Measurements from ENCODE around the gene TENT4A. TPM values are rescaled to one million over a fixed set of nuclear protein-coding genes. Genes with fewer than 3 reads are reported as not detected.

TENT4A gene
- total RNA-seq, 1 donor from 2014 or later: 21.7 TPM

GRCh38 chr5:6700074-6700684 lies 13.1 kb upstream of the TENT4A start:
- DNase-seq (ENCODE audit: low spot score): no peak

DNA sequence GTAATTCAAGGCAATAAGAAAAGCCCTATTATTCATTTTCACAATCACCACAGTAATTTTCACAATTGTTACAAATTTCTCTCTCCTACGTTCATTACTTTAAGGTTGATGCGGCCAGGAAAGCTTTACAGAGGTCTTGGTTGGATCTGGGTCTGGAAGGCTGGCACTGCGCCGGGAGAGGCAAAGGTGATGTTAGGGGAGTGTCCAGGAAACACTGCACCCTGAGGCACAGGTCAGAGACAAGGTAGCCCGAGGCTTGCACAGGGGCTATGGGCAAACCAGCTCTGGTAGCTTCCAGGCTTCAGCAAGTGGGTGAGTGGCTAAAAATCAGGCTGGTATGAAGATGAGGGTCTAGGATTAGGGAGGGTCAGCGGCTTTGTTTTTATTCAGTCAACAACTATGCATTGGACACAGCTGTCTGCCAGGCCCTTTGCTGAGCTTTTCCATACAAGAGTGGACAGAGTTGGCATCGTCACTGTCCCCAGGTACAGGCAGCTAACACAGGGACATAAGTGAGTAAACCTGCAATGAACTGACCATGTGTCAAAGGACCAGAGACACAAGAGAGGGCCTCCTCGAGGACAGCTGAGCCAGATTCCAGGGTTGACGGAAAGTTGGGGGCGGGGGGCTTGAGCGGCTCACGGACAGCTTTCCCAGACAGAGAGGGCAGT lies 12.4 kb upstream of the TENT4A start:
- DNase-seq (ENCODE audit: low spot score): no peak

DNA sequence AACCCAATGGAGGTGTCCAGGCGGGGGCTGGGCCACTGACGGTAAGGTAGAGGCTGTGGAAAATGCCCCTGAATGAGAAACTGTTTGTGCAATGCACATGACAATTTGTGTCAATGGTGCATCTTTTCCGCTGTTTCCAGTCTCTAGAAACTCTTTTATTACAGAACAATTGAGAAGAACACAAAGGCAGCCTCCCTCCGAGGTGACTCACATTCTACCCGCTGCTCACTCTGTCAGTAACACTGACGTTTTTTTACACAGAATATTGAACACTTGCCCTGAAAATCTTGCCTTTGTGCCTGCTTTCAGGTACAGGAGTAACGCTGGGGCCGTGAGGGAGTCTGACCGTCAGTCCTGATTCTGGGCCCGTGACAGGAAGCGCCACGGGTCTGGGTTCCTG lies 11.7 kb upstream of the TENT4A start:
- no peak for DNase-seq (ENCODE audit: low spot score)

DNA sequence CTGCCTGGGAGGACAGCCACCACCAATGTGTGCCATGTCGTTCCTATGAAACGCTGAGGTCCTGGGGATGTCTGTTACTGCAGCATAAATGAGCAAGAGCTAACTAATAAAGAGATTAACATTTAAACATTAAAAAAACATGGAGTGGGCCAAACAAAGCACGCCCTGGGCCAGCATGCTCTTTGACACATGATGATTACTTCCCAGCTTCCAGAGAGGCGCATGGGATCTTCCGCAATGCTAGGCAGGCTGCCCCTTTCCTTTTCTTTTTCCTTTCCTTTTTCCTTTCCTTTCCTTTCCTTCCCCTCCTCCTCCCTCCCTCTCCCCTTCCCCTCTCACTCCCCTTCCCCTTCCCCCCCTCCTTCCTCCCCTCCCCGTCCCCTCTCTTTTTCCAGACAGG lies 10.6 kb upstream of the TENT4A start:
- DNase-seq (ENCODE audit: low spot score): no peak

- no peak for DNase-seq (ENCODE audit: low spot score)
Measured at GRCh38 chr5:6703806-6704205, 9.4 kb upstream of the TENT4A start.

- peak; percentile 79 for DNase-seq (ENCODE audit: low spot score)
Measured at GRCh38 chr5:6704361-6704851, 8.8 kb upstream of the TENT4A start.

GRCh38 chr5:6705088-6705487 lies 8.1 kb upstream of the TENT4A start:
- DNase-seq (ENCODE audit: low spot score): no peak

- DNase-seq (ENCODE audit: low spot score): no peak
Measured at GRCh38 chr5:6705959-6706358, 7.3 kb upstream of the TENT4A start.

GRCh38 chr5:6707852-6708251 lies 5.4 kb upstream of the TENT4A start:
- no peak for DNase-seq (ENCODE audit: low spot score)

- no peak for DNase-seq (ENCODE audit: low spot score)
Measured at GRCh38 chr5:6708814-6709213, 4.4 kb upstream of the TENT4A start.

DNA sequence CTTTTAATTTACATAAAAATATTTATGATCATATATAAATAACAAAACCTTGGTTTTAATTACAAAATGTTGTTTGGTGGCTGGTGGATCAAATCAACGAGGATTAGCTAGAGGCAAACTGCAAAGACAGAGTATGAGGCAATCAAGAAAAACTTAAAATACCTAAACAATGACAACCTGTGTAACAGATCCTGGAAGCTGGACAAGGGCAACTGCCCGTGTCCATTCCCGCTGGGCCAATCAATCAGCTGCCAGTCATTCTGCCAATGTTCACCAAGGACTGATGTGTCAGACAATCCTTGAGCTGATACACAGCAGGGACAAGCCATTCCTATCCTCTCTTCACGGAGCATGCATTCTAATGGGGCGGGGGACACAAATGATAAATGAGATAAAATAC lies 3.2 kb upstream of the TENT4A start:
- DNase-seq (ENCODE audit: low spot score): no peak

DNA sequence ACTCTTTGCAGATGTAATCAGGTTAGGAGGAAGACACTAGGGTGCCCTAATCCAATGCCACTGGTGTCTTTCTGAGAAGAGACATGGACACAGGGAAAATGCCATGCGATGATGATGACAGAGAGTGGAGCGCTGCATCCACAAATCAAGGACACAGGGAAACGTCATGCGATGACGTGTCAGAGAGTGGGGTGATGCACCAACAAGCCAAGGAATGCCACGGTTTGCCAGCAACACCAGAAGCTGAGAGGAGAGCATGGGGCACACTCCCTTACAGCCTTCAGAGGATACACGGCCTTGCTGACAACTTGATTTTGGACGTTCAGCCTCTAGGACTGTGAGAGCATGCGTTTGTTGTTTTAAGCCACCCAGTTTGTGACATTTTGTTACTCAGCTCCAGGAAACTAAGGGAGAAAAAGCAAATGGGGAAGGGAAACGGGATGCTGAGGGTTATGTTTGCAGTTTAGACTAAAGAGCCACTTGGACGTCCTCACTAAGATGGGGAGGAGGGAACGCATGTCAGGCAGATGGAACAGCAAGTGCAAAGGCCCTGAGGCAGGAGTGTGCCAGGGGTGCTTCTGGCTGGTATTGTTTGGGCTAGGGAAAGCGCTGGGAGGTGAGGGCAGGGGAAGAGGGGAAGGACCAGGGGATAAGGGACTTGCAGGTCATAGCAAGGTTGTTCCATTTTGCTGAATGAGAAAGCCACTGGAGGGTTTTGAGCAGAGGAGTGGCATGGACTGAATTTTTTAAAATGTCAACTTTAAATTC lies 2.5 kb upstream of the TENT4A start:
- DNase-seq (ENCODE audit: low spot score): no peak

DNA sequence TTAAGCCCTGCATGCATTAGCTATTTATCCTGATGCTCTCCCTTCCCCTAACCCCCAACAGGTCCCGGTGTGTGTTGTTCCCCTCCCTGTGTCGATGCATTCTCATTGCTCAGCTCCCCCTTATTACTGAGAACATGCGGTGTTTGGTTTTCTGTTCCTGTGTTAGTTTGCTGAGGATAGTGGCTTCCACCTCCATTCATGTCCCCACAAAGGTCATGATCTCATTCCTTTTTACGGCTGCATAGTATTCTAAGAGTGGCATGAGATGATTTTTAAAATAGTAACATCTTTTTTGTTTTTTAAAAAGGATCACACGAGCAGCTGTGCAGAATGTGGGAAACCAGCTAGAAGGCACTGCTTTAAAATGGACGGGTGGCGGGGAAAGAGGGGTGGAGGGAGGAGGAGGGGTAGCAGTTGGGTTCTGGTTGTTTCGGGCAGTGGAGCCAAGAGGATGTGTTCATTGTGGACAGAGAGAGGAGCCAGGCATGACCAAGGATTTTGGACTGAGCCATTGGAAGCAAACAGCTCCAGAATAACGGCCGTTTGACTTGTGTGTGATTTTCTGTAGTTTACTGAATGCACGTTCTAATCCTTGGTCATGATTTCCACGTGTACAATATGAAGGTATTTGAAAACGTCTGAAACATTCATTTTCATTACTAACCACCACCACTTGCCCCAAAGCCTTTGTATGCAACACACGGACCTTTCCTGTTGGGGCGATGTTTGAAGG lies 1.7 kb upstream of the TENT4A start:
- no peak for DNase-seq (ENCODE audit: low spot score)

DNA sequence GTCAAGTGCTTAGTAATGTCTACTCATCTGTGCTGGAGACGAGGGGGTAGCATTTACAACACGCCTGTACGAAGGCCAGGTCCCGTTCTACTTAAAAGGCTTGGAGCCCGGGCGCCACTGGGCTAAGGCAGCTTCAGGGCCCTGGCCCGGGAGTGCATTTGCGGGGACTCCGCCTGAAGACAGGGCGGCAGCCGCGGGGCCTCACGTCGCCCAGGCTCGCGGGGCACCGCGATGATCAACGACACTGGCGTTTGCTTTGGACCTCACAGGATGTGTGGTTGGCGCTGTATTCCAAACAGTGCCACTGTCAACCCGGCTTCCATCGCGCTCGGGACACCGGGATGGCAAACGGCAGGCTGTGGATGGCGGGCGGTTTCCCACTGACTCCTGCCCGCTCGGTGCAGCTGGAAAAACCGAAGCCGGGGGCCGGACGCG lies 1.1 kb upstream of the TENT4A start:
- DNase-seq (ENCODE audit: low spot score): peak; percentile 56

GRCh38 chr5:6712577-6713273 lies 507 bp upstream of the TENT4A start:
- peak; percentile 98 for DNase-seq (ENCODE audit: low spot score)

- peak; percentile 30 for DNase-seq (ENCODE audit: low spot score)
Measured at GRCh38 chr5:6714226-6715041, 1.2 kb downstream of the TENT4A start.

- no peak for DNase-seq (ENCODE audit: low spot score)
Measured at GRCh38 chr5:6715271-6715670, 2.0 kb downstream of the TENT4A start.

GRCh38 chr5:6715758-6716628 lies 2.8 kb downstream of the TENT4A start:
- no peak for DNase-seq (ENCODE audit: low spot score)

DNA sequence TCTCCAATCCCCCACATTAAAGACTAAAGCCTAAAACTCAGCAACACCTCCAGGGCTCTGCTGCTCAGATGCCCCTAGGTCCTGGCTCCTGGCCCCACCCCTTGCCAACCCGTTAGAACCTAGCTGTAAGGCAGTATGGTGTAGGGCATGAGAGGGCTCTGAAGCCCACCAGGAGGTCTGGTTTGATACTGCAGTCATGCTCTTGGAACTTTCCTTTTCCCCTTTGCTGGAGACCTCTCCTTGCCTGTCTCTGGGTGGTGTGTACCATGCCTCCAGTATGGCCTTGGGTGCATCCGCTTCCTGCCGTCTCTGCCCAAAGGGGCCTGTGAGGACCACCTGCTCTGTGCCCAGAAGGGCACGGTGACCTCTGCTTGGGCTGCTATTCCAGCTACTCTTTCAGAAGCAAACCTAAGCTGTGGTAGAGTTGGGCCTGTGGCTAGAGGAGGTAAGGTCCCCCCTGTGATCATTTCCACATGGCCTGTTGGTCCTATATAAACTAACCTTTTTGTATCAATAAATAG lies 3.5 kb downstream of the TENT4A start:
- DNase-seq (ENCODE audit: low spot score): no peak

All from umbilical cord (tissue), 2 donors.